Mammary epithelial cell (primary cell): ENCODE measurements around the gene STMP1.

ENCODE experiments used
- CTCF ChIP-seq, 2 donors: IDR thresholded peaks in 1 of 2; conservative IDR thresholded peaks in 1 of 2; 2 replicates each; pipeline ENCODE4 v1.5.1; 2011 to 2012; ENCODE audit warnings: inconsistent platforms in 2 of 2, low read length in 2 of 2, mild to moderate bottlenecking in 2 of 2, control low read depth in 1 of 2, low read depth in 1 of 2; ENCODE audit not compliant: insufficient read depth in 1 of 2; ENCODE audit errors: extremely low read depth in 1 of 2
- EZH2 ChIP-seq: IDR thresholded peaks from 2 replicates; pipeline ENCODE4 v1.6.1; 2012; ENCODE audit warnings: low read length, inconsistent platforms, borderline replicate concordance

DNA sequence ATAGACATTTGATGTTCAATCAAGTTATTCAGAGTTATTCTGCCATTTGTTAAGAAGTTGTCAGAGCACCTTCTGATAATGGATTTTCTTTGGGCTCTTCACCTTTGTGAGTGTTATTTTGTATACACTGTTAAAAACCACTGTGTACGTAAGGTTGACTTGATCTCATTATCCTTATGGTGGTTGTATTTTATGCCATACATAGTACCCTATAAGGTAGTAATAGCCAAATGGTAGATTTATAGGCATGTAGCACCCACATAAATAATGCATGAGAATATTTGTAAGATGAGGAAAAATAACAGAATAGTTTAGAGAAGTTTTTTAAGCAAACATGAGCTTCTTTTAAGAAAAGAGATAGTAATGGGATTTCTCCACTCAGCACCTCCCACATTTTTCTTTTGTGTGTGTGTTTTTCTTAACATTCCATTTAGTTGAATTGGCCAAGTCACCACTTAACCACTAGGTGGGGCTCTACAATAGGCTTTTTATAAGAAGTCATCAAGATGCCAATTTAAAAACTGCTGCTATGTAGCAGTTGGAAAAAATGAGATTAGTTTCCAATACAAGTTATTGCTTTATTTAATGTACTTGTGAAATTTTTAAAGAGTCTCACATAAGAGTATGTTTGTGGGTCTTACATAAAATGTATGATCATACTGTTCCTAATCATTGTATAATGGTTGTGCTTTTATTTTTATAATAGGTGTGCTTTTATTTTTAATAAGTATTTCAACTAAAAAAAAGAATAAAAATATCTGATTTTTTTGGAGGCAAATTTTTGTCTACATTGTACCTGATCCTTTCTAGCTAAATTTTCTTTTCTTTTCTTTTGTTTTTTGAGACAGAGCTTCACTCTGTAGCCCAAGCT is 41.1 kb upstream of the STMP1 start:
- TF ChIP-seq CTCF (conservative IDR thresholded peaks at IDR 0.05 in 1 of 2, IDR thresholded peaks at IDR 0.05 in 1 of 2; ENCODE audit: extremely low read depth in 1 of 2, insufficient read depth in 1 of 2, low read depth in 1 of 2, low read length in 2 of 2) (peak; percentile 80 to 90), EZH2 (no peak)
